ENCODE measurements around the gene ANKS6. TPM values are rescaled to one million over a fixed set of nuclear protein-coding genes. Genes with fewer than 3 reads are reported as not detected.

The ANKS6 gene
- total and polyA plus RNA-seq, 2 experiments from 2014 or later: 36.9 to 59.0 TPM

- Histone ChIP-seq H2AFZ (no peak overlapping the region), H3K4me1 (ENCODE audit: insufficient read depth) (peaks cover 5% of the 10 kb centered on the region; the same call in 1 of the 2 replicates), H3K36me3 (ENCODE audit: insufficient read depth) (no peaks in the 10 kb centered on the region), H3K27me3 (ENCODE audit: insufficient read depth) (peaks cover 26% of the 10 kb centered on the region), H3K27ac (ENCODE audit: low read depth) (no peak overlapping the region), H3K9me2 (ENCODE audit: insufficient read depth) (no peaks in the 10 kb centered on the region), H3K4me3 (no peak overlapping the region), H3K4me2 (no peak overlapping the region), H3F3A (replicated peaks; ENCODE audit: low read depth) (no peaks in the 10 kb centered on the region), H3K79me2 (replicated peaks; ENCODE audit: insufficient read depth) (no peaks in the 10 kb centered on the region), H4K20me1 (replicated peaks; ENCODE audit: insufficient read depth) (peaks cover 7% of the 10 kb centered on the region; the same call in 1 of the 2 replicates)
- ATAC-seq: no peak
- H3K27ac Mint-ChIP-seq: no peak overlapping the region
- DNase-seq (ENCODE audit: low spot score): no peak
- no peaks in the 10 kb centered on the region for H3K36me3 Mint-ChIP-seq (ENCODE audit: low read depth)
- TF ChIP-seq CREB1 (CRISPR knock-in tag; IDR thresholded peaks at IDR 0.05; ENCODE audit: low read depth): no peak
- TF ChIP-seq POLR2AphosphoS5 (IDR thresholded peaks at IDR 0.05; ENCODE audit: low read depth): no peak
- no peak for TF ChIP-seq NANOG (IDR thresholded peaks at IDR 0.05; ENCODE audit: borderline replicate concordance)
- no peak for TF ChIP-seq EZH2 (IDR thresholded peaks at IDR 0.05; ENCODE audit: low read depth, unreplicated experiment)
- no peak for TF ChIP-seq ZNF331 (CRISPR knock-in tag; IDR thresholded peaks at IDR 0.05; ENCODE audit: low read depth)
- TF ChIP-seq, protein P1, sequence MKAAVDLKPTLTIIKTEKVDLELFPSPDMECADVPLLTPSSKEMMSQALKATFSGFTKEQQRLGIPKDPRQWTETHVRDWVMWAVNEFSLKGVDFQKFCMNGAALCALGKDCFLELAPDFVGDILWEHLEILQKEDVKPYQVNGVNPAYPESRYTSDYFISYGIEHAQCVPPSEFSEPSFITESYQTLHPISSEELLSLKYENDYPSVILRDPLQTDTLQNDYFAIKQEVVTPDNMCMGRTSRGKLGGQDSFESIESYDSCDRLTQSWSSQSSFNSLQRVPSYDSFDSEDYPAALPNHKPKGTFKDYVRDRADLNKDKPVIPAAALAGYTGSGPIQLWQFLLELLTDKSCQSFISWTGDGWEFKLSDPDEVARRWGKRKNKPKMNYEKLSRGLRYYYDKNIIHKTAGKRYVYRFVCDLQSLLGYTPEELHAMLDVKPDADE (IDR thresholded peaks at IDR 0.05): no peak
- no peak for TF ChIP-seq EZH2phosphoT487 (IDR thresholded peaks at IDR 0.05; ENCODE audit: unreplicated experiment)
- TF ChIP-seq STAT1 (IDR thresholded peaks at IDR 0.05; ENCODE audit: unreplicated experiment): no peak
- TF ChIP-seq, protein P2, sequence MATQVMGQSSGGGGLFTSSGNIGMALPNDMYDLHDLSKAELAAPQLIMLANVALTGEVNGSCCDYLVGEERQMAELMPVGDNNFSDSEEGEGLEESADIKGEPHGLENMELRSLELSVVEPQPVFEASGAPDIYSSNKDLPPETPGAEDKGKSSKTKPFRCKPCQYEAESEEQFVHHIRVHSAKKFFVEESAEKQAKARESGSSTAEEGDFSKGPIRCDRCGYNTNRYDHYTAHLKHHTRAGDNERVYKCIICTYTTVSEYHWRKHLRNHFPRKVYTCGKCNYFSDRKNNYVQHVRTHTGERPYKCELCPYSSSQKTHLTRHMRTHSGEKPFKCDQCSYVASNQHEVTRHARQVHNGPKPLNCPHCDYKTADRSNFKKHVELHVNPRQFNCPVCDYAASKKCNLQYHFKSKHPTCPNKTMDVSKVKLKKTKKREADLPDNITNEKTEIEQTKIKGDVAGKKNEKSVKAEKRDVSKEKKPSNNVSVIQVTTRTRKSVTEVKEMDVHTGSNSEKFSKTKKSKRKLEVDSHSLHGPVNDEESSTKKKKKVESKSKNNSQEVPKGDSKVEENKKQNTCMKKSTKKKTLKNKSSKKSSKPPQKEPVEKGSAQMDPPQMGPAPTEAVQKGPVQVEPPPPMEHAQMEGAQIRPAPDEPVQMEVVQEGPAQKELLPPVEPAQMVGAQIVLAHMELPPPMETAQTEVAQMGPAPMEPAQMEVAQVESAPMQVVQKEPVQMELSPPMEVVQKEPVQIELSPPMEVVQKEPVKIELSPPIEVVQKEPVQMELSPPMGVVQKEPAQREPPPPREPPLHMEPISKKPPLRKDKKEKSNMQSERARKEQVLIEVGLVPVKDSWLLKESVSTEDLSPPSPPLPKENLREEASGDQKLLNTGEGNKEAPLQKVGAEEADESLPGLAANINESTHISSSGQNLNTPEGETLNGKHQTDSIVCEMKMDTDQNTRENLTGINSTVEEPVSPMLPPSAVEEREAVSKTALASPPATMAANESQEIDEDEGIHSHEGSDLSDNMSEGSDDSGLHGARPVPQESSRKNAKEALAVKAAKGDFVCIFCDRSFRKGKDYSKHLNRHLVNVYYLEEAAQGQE (IDR thresholded peaks at IDR 0.05; ENCODE audit: unreplicated experiment): no peak
- TF ChIP-seq, protein P3, sequence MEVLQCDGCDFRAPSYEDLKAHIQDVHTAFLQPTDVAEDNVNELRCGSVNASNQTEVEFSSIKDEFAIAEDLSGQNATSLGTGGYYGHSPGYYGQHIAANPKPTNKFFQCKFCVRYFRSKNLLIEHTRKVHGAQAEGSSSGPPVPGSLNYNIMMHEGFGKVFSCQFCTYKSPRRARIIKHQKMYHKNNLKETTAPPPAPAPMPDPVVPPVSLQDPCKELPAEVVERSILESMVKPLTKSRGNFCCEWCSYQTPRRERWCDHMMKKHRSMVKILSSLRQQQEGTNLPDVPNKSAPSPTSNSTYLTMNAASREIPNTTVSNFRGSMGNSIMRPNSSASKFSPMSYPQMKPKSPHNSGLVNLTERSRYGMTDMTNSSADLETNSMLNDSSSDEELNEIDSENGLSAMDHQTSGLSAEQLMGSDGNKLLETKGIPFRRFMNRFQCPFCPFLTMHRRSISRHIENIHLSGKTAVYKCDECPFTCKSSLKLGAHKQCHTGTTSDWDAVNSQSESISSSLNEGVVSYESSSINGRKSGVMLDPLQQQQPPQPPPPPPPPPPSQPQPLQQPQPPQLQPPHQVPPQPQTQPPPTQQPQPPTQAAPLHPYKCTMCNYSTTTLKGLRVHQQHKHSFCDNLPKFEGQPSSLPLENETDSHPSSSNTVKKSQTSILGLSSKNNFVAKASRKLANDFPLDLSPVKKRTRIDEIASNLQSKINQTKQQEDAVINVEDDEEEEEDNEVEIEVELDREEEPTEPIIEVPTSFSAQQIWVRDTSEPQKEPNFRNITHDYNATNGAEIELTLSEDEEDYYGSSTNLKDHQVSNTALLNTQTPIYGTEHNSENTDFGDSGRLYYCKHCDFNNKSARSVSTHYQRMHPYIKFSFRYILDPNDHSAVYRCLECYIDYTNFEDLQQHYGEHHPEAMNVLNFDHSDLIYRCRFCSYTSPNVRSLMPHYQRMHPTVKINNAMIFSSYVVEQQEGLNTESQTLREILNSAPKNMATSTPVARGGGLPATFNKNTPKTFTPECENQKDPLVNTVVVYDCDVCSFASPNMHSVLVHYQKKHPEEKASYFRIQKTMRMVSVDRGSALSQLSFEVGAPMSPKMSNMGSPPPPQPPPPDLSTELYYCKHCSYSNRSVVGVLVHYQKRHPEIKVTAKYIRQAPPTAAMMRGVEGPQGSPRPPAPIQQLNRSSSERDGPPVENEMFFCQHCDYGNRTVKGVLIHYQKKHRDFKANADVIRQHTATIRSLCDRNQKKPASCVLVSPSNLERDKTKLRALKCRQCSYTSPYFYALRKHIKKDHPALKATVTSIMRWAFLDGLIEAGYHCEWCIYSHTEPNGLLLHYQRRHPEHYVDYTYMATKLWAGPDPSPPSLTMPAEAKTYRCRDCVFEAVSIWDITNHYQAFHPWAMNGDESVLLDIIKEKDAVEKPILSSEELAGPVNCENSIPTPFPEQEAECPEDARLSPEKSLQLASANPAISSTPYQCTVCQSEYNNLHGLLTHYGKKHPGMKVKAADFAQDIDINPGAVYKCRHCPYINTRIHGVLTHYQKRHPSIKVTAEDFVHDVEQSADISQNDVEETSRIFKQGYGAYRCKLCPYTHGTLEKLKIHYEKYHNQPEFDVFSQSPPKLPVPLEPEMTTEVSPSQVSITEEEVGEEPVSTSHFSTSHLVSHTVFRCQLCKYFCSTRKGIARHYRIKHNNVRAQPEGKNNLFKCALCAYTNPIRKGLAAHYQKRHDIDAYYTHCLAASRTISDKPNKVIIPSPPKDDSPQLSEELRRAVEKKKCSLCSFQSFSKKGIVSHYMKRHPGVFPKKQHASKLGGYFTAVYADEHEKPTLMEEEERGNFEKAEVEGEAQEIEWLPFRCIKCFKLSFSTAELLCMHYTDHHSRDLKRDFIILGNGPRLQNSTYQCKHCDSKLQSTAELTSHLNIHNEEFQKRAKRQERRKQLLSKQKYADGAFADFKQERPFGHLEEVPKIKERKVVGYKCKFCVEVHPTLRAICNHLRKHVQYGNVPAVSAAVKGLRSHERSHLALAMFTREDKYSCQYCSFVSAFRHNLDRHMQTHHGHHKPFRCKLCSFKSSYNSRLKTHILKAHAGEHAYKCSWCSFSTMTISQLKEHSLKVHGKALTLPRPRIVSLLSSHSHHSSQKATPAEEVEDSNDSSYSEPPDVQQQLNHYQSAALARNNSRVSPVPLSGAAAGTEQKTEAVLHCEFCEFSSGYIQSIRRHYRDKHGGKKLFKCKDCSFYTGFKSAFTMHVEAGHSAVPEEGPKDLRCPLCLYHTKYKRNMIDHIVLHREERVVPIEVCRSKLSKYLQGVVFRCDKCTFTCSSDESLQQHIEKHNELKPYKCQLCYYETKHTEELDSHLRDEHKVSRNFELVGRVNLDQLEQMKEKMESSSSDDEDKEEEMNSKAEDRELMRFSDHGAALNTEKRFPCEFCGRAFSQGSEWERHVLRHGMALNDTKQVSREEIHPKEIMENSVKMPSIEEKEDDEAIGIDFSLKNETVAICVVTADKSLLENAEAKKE (CRISPR knock-in tag; IDR thresholded peaks at IDR 0.05): no peak
- TF ChIP-seq ZNF114 (CRISPR knock-in tag; IDR thresholded peaks at IDR 0.05): no peak
- H3K4me3 Mint-ChIP-seq: no peak overlapping the region
- no peaks in the 10 kb centered on the region; the same call in 2 of the 3 replicates for H3K9me3 Mint-ChIP-seq
- peaks cover 32% of the 10 kb centered on the region for H3K27me3 Mint-ChIP-seq (ENCODE audit: insufficient read depth, low read depth, poor library complexity)
- H3K4me1 Mint-ChIP-seq: peaks cover 3% of the 10 kb centered on the region; the same call in 2 of the 3 replicates
Measured at GRCh38 chr9:98702340-98702739, 94.0 kb downstream of the ANKS6 start.
